Kidney (tissue), 14 donors: Measurements from ENCODE around the gene KRTAP5-3. TPM values are rescaled to one million over a fixed set of nuclear protein-coding genes. Genes with fewer than 3 reads are reported as not detected.

Experiments used
- DNase-seq, 5 donors: peaks; one replicate each; pipeline ENCODE4 v3.0.0-alpha.2; 2013 to 2020
- FAIRE-seq: peaks from 2 replicates; lab custom pipeline; 2012; peaks lifted over from hg19 to GRCh38; lab: Jason Lieb, UNC
- H3K27ac ChIP-seq, 2 donors: one replicate each; pipeline ENCODE4 v1.7.0; 2013; ENCODE audit warnings: low read depth in 2 of 2, low read length in 2 of 2, inconsistent platforms in 1 of 2
- H3K27me3 ChIP-seq: one replicate; pipeline ENCODE4 v1.7.1; 2013; ENCODE audit warnings: low read length, inconsistent platforms; ENCODE audit not compliant: control insufficient read depth, insufficient read depth
- H3K36me3 ChIP-seq, 3 donors: one replicate each; pipeline versions ENCODE4 v1.7.0 to v1.7.1; 2013; ENCODE audit warnings: low read length in 3 of 3, control low read depth in 1 of 3, inconsistent platforms in 1 of 3; ENCODE audit not compliant: insufficient read depth in 3 of 3, control insufficient read depth in 2 of 3
- H3K4me1 ChIP-seq, 3 donors: one replicate each; pipeline versions ENCODE4 v1.7.0 to v1.7.1; 2013; ENCODE audit warnings: low read length in 3 of 3, inconsistent platforms in 1 of 3, low read depth in 1 of 3; ENCODE audit not compliant: control insufficient read depth in 2 of 3, insufficient read depth in 2 of 3
- H3K4me3 ChIP-seq, 3 donors: one replicate each; pipeline versions ENCODE4 v1.7.0 to v1.8.1; 2013; ENCODE audit warnings: low read length in 3 of 3, control low read depth in 1 of 3, inconsistent platforms in 1 of 3
- H3K9ac ChIP-seq, 3 donors: one replicate each; pipeline versions ENCODE4 v1.7.0 to v1.7.1; 2013; ENCODE audit warnings: low read length in 3 of 3, control low read depth in 1 of 3, inconsistent platforms in 1 of 3
- H3K9me3 ChIP-seq, 3 donors: one replicate each; pipeline versions ENCODE4 v1.7.0 to v1.7.1; 2013; ENCODE audit warnings: low read length in 3 of 3, control low read depth in 1 of 3, inconsistent platforms in 1 of 3; ENCODE audit not compliant: control insufficient read depth in 2 of 3, insufficient read depth in 1 of 3
- intact Hi-C: fragments of 100-400 bp; cut with DNase I; formaldehyde crosslinking; loops from one replicate; pipeline ENCODE4 v1.11.1; 2022
- polyA plus RNA-seq: library from polyadenylated mRNA; stranded (reverse); fragments of 350-450 nt; fragmentation: Illumina TruSeq; extraction: RNeasy Lipid Tissue Mini Kit (QIAGEN cat#74804); gene quantifications from one replicate; pipeline ENCODE4 v1.2.3, GENCODE V29; 2014; ENCODE audit warnings: low read depth, low replicate concordance; ENCODE audit not compliant: insufficient read depth
- total RNA-seq: library from RNA; stranded (reverse); fragmentation: NEBNext Ultra II Directional; extraction: Animal tissue kit (Norgen Biotek cat#: 25700); gene quantifications from one replicate; pipeline ENCODE4 v1.2.1, GENCODE V29; 2021
- TF ChIP-seq, protein P1 (sequence below): IDR thresholded peaks from 3 replicates; pipeline ENCODE4 v1.5.1; 2012; ENCODE audit warnings: mild to moderate bottlenecking, moderate library complexity, borderline replicate concordance; ENCODE audit not compliant: insufficient read depth; ENCODE audit errors: extremely low read depth
- donor health status: control.
- donor health status: control.
- donor health status: control.
- donor health status: control.
- donor health status: control.
- donor health status: DM: yes; HTN: yes; CAD: no.
- donor health status: Normal renal cell carcinoma (clear cell type).

KRTAP5-3 gene
- total and polyA plus RNA-seq, 2 donors from 2014 or later: not detected

DNA sequence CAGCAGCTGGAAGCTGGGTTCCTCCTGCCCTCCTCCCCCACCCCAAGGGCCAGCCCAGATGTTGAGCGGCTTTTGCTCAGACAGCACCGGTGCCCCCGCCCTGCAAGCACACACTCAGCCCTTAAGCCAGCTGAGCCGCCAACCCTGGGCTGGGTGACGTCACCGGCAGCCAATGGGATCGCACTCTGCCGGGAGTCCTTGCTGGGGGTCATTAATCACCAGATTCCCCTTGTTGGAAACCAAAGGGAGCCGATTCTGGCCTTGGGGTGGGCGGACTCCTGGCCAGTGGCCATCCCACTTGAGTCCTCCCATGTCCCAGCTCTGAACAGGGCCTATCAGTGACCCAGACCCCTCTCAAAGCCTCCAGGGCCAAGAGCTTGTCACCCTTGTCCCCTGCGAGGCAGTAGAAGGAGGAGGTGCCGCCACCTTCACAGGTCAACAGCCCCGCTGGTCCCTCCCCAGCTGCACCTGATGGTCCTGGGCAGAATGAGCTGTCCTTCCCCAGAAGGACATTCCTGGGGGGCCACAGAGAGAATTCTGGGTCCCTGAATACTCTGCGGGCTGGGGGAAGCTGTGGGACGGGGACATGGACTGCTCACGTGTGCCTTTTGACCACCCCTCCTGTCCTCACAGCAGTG lies 43.6 kb downstream of the KRTAP5-3 start:
- H3K9me3 ChIP-seq: no peaks in the 10 kb centered on the region
- H3K9ac ChIP-seq: no peak overlapping the region
- no peak overlapping the region for H3K27ac ChIP-seq
- peaks cover 0 to 9% (median 0%) of the 10 kb centered on the region in 3 donors for H3K4me1 ChIP-seq
- H3K4me3 ChIP-seq: no peak overlapping the region
- peak; percentile 81 to 94 (median 92) for DNase-seq
- TF ChIP-seq, protein P1, sequence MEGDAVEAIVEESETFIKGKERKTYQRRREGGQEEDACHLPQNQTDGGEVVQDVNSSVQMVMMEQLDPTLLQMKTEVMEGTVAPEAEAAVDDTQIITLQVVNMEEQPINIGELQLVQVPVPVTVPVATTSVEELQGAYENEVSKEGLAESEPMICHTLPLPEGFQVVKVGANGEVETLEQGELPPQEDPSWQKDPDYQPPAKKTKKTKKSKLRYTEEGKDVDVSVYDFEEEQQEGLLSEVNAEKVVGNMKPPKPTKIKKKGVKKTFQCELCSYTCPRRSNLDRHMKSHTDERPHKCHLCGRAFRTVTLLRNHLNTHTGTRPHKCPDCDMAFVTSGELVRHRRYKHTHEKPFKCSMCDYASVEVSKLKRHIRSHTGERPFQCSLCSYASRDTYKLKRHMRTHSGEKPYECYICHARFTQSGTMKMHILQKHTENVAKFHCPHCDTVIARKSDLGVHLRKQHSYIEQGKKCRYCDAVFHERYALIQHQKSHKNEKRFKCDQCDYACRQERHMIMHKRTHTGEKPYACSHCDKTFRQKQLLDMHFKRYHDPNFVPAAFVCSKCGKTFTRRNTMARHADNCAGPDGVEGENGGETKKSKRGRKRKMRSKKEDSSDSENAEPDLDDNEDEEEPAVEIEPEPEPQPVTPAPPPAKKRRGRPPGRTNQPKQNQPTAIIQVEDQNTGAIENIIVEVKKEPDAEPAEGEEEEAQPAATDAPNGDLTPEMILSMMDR: no peak
- H3K36me3 ChIP-seq: no peaks in the 10 kb centered on the region
- no peaks in the 10 kb centered on the region for H3K27me3 ChIP-seq
- intact Hi-C loops: no loop called here
- no peak for FAIRE-seq

GRCh38 chr11:1563697-1564534 lies 44.3 kb downstream of the KRTAP5-3 start:
- Histone ChIP-seq H3K36me3 (no peaks in the 10 kb centered on the region), H3K9me3 (no peaks in the 10 kb centered on the region), H3K9ac (no peak overlapping the region), H3K27ac (no peak overlapping the region), H3K4me1 (peaks cover 0 to 16% (median 0%) of the 10 kb centered on the region in 3 donors), H3K4me3 (no peak overlapping the region), H3K27me3 (no peaks in the 10 kb centered on the region)
- intact Hi-C loops: no loop called here
- TF ChIP-seq, protein P1: no peak
- FAIRE-seq (no peak), DNase-seq (no peak)

DNA sequence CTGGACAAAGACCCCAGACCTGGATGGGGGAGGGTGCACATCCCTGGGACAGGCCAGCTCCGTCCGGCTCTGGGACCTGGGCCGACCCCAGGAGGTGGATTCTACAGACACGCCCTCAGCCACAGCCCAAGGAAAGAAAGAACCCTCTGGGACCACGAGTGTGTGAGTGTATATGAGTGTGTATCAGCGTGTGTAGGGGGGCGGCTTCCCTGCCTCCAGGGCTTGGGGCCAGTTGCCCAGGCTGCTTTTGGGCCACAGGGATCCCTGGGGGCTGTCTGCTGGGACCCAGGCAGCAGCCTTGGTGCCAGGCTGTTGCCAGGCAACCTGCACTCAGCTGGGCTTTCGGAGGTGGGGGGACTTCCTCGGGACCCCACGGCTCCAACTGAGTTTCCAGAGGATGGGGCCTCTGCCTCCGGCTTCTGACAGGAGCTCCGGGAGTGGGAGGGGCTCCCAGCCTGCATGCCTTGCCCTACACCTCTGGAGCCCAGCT lies 45.1 kb downstream of the KRTAP5-3 start:
- FAIRE-seq (no peak), DNase-seq (peak in 1 of 5 donors; percentile 40)
- TF ChIP-seq, protein P1: no peak
- no peak overlapping the region for H3K9ac ChIP-seq
- peaks cover 0 to 21% (median 3%) of the 10 kb centered on the region in 3 donors for H3K4me1 ChIP-seq
- no peaks in the 10 kb centered on the region for H3K27me3 ChIP-seq
- no peak overlapping the region for H3K27ac ChIP-seq
- H3K4me3 ChIP-seq: no peak overlapping the region
- intact Hi-C loops: no loop called here
- no peaks in the 10 kb centered on the region for H3K36me3 ChIP-seq
- no peaks in the 10 kb centered on the region for H3K9me3 ChIP-seq
